GM19240 (cell line): Measurements from ENCODE around the gene SORCS1.

Experiments used
- DNase-seq: peaks from one replicate; pipeline ENCODE4 v3.0.0; 2011; ENCODE audit warnings: low spot score; ENCODE audit not compliant: insufficient read length

The SORCS1 gene

DNA sequence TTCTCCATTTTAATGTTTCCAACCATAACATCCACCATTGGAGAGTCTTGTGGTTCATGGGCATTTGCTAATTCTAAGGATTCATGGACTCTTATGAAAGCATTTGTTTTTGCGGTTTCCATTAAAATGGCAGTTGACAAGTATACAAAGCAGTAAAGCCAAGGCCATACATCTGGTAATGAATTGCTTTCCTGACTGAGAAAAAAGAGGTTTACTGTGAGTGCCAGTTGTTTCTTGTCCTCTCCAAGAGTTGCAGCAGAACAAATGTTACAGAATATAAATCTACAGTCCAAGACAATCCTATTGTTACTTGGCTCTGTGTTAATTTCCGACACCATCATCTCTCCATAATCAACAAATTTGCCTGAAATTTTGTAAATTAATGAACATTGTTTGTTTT is 261.3 kb downstream of the SORCS1 start:
- DNase-seq, result no peak

DNA sequence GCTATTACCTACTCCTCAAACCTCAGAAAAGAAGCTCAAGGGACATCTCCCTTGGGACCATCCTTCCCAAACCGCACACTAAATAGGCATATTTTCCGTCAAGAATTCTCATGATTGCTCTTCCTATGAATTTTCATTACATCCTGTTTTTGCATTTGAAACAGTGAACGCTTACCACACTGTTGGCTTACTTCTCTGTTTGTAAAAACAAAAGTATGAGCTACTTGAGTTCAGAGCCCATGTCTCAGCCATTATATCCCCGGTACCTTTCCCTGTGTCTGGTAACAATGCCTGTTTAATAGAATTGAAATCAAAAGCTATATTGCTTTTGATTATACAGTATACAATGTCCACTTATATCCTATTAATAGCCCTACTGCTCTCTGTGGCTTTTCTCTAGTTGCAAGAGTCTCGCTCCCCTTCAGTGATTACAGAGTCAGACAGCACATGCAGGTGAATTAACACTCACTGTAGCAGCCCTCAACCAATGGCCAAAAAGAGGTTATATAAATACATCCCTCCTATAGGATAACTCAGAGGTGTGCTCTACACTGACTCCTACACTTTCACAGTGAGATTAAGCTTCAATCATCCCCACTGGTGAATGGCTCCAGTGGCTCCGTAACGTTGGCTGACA is 264.4 kb downstream of the SORCS1 start:
- no peak for DNase-seq

GRCh38 chr10:106898446-106898845 is 266.1 kb downstream of the SORCS1 start:
- no peak for DNase-seq

DNA sequence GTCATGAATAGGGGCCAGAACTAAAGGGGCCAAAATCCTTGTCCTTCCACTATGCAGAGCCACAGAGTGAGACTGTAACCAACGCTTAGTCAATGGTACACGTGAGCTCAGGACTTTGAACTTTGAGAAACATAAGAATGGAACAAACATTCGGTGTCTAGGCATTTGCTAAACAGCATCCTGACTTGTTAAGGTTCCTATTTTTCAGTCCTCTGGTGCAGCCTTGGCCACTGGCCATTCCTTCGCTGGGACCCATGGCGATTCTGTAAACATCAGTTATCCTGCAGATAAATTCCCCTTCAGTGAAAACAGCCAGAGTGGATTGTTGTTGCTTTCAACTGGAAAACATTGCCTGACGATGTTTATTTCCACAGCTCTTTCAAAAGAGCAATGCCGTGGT is 266.8 kb downstream of the SORCS1 start:
- no peak for DNase-seq

- DNase-seq, result no peak
Measured at GRCh38 chr10:106894692-106895091, 269.8 kb downstream of the SORCS1 start.

DNA sequence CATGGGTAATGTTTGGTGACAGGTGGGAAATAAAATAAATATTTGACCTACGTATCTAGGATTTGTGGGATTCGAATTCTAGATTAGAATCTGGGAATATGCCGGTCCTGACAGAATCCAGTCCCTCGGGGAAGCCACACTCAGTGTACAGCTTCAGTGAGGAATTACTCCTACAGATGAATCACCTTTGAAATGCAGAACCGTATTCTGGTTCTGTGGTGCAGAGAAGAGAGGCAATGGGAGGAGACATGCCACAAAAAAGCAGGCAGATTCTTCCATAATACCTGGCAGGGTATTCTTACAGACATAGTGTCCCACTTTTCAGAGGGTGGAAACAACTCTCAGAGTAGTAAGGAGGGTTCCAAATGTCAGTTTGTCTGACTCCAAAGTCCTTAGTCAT is 286.9 kb downstream of the SORCS1 start:
- DNase-seq, result no peak

DNA sequence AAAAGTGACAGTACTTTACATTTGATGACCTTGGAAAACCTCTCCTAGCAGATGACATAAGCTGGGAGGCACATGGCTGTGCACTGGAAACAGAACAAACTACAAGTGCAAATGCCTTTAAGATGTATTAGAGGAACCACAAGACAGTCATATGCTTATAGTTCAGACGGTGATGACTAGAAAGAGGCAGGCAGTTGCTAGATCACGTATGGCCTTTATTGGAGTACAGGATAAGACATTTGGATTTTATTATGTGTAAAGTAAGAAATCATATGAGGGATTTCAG is 290.0 kb downstream of the SORCS1 start:
- no peak for DNase-seq

DNA sequence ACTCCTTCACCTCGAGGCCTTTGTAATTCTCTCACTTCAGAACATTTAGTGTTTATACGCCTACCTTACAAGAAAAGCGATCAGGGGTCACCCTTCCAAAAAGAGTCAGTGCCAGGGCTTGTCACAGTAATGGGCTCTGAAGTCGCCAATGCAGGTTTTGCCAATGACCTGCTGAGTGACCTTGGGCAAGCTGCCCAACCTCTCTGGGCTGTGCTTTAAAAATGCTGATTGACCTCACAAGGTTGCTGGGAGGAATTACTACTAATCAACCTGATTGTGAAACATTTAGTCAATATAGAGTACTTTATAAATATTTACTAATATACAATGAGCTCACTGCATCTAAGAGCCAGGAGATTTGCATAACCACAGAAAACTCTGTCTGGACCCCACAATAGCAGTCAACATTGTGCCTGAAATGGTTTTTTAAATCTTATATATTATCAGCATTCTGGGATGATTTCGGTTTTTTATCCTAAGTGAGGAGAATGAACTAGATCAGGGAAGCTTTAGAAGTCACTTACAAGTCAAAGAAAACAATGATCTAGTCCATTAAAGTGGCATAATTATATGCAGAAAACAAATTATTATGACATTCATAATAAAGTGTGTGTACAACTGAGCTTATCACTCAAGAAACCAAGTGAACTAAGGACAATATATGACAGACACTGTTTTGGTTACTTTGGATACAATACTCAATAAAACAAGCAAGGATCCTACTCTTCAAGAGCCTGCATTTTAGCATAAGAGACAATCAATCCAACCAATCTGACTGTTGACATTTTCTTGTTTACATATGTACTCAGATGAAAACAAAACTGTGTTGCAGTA is 290.5 kb downstream of the SORCS1 start:
- DNase-seq, result no peak

GRCh38 chr10:106872176-106872575 is 292.3 kb downstream of the SORCS1 start:
- no peak for DNase-seq

DNA sequence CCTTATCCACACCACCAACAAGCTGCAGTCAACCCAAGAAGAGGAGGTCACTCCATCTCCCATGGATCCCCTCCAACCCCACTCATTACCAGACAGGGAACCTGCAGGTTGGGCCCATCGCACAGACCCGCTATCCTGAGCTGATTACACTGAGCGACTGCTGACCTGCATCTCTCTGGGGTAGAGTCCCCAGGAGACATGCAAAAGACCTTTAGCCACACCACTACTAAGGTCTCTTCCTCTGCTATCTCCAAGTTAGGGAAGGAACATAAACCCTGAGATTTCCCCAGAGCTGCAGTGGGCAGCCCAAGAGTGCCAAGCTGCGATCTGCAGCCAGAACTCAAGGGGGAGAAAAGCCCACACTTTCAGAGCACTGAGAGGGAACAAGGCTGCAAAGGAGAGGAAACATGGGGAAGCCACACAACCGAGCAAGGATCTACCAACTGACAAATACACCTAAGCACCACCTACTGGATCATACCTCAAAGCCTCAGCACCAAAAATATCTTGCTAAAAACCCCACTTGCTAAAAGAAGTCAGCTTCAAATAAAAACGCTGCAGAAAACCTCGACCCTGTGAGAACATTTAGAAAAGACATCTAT is 298.2 kb downstream of the SORCS1 start:
- DNase-seq, result no peak

DNA sequence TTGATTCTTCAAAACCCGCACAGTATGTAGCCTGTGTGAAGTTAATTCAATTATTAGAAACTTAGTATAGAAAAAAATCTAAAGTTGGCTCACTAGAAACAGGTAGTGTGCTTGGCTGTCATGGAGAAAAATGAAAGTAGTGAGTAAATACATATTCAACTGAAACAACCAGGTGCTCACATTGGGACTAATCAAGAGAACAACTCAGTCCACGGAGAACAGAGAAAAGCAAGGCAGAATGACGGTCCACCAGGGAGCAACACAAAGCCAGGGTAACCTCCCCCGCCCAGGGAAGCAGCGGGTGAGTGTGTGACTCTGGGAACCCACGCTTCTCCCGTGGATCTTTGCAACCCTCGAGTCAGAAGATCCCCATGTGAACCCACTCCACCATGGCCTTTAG is 300.5 kb downstream of the SORCS1 start:
- DNase-seq, result no peak

DNA sequence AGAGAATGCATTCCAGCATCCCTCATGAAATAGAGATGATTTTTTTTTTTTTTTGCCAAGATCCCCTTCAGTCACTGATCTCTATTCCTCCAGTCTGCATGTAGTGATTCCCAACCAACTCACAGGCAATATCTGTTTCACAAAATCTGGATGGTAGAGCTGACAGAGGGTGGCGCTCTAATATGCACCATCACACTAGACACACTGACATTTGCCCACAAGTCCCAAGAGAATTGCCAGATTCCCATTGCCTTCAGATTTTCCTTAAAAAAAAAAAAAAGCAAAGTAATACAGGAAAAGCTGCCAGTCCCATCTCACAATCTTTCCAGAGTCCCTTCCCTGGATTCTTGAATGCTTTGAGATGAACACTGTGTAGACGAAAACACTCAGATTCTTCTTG is 301.0 kb downstream of the SORCS1 start:
- no peak for DNase-seq

DNA sequence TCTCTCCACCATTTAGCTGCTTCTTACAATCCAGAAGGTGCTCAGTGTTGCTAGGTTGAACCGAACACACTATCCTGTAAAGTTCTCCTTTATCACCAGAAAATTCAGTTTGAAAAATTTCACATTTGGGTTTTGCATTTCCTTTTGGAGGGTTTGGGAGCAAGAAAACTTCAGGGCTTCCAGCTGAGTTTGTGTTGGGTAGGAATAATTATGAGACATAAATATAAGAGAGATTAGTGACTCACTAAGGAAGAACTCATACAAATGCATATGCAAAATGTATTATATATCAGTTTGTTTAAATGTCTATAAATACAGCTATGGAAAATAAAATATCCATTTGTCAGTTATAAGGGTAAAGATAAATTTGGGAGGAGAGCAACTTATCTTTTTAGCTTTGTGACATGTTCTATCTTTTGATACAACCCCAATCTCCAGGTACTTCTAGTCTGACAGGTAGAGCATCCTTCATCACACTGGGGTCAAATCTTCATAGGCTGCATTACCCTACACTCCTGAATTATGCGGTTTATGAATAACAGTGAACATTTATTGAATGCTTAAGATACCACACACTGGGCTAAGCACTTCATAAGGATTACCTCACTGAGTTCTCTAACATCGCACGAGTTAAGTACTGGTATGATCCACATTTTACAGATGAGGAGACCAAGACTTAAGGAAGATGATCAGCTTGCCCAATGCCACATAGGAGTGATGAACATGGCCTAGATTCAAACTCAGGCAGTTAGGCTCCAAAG is 304.4 kb downstream of the SORCS1 start:
- DNase-seq, result no peak

DNA sequence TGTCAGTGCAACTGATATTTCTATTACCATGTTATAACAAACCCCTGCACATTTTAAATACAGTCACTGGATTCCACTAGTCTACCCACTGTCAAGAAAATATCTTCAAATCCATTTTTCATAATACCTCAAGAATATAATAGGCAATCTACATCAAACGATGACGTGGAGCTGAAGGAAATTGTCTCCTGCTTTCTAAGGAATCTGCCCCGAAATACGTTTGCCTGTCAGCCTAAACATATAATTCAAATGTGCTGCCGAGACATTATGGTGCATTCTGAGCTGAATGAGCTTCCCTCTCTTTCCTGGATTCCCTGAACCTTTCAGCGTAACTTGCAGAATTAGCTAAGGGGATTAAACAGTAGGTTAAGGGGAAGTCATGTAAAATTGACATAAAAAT is 306.8 kb downstream of the SORCS1 start:
- no peak for DNase-seq

DNA sequence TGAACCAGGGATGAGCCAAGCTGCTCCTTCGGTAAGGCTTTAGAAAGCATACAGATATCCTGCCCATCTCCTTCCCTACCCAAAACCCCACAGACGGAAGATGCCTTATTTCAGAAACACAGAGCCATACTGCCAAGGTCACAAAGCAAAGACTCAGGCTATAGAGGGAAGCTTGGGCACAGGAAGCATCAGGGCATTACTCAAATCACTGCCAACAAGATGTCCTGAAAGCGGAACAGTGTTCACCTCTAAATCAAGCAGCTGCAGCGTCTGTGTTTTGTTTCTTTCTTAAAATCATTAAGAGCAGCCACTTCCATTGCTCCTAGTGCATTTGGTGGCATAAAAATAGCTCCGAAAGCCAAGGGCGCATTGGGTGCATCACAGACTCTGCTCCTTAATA is 307.3 kb downstream of the SORCS1 start:
- DNase-seq, result no peak

GRCh38 chr10:106836933-106837663 is 327.4 kb downstream of the SORCS1 start:
- DNase-seq, result no peak

- no peak for DNase-seq
Measured at GRCh38 chr10:106832846-106833245, 331.7 kb downstream of the SORCS1 start.

DNA sequence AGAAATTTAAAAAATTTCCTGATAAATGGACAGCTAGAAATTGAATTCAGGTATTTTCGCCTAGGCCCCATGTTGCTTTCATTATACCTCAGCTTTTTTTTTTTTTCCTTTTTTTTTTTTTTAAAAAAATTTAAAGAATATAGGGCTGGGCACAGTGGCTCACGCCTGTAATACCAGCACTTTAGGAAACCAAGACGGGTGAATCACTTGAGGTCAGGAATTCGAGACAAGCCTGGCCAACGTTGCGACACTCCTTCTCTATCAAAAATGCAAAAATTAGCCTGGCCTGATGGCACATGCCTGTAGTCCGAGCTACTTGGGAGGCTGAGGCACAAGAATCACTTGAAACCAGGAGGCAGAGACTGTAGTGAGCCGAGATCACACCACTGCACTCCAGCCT is 334.0 kb downstream of the SORCS1 start:
- no peak for DNase-seq

DNA sequence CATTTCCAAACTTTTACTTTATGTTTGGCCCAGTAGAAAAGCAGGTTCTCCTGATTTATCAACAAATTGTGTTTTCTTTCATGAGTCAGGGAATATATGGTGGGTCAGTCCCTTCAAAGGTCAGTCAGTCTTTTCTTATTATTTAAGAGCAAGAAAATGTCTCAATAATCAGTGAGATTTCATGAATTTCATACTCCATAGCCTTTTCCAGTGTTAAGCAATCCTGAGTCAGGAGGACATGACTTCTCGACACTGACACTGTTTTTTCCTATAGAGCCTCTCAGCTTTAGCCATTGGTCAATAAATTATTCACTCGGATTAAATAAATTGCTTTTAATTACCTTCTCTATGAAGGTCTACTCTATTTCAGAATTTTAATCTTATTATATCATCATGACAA is 334.5 kb downstream of the SORCS1 start:
- DNase-seq, result no peak

DNA sequence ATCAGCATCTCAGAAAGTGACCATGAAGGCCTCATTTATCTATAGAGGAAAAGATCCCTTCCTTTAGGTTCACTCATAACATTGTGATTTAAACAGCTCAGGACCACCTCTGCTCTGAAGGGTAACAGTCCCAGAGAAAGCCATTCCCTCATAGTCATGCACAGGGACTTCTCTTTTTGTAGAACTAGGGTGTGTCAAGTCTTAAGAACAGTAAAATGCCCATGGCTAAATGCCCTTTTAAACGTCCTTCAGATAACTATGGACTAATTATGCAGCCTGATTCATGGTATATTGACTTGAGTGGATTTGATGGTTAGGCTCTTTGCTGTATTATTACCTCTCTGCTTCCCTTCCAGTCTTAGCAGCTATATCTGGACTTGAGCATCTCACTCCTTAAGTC is 337.8 kb downstream of the SORCS1 start:
- DNase-seq, result no peak

DNA sequence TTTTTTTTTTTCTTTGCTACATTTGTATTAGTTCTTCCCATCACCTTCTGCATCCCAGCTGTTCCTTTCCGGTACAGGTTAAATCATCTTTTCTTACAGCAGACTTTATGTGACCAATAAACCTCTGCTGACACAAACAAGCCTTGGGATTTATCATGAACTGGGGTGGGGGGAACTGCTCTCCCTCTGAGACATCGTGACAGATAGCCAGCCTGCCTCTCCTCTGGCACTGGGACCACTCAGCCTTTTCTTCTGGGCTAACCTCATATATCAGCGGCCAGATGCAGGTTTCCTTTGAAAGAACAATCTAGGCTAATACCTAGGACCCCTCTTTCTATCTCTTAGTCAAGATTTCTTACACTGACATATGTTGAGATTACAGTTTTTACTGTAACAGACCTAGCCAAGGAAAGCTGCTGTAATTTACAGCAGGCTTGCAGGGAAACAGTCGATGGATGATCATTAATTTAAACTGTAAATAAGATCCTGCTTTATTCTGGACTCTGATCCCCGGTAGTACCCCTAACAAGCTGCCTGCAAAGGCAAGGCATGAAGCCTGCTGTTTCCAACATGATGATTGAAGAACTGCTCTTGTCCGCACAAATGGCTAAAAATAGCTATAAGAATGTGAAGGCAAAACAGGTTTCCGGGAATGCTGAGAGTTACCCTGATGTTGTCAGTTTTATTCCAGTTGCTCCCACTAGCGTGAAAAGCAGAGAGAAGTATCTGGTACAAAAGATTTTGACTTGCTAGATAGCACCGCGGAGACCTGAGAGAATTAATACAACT is 338.7 kb downstream of the SORCS1 start:
- no peak for DNase-seq
